ENCODE measurements around the gene RFXANK. TPM values are rescaled to one million over a fixed set of nuclear protein-coding genes. Genes with fewer than 3 reads are reported as not detected.
"Not testable (repeated sequence)": the region's sequence is repeated elsewhere in the genome, so short reads cannot be mapped to it uniquely, and the experiment has no call there.

The RFXANK gene
- total RNA-seq, 1 experiment from 2014 or later, result 81.8 TPM

DNA sequence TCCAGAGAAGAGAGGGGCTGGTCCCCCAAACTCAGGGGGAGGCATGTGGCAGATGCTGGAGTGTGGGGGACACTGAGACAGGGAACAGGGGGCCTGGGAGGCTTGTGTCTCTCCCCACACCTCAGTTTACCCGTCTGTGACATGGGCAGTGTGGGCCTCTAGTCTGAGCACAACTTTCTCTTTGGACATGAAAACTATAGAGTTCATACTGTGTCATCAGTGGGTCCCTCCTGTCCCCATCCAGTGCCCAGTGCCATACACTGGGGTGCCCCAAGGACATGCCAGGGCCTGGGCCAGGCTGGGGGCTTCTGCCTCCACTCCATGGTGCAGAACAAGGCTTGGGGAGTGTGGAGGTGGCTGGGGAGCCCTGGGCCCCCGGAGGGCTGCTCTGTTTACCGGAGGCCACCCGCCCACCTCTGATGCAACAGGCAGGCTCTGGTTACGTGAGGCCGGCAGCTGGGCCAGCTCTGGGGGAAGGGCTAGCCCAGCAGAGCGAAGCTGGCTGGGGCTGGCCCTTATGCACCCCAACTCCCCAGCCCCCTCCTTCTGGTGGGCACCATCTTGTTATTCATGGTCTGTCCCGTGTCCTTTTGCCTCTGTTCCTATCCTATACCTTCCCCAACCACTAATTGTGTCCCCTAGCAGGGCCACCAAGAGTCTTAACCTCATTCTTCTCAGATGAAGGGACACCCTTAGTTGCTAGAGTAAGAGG is 20.1 kb upstream of the RFXANK start:
- no CpG with 5 or more reads among the region's 8 CpGs for WGBS (ENCODE audit: extremely low coverage, insufficient read length, low lambda C conversion rate)
- Histone ChIP-seq H3K4me2 (ENCODE audit: insufficient read depth, insufficient read length, low read length) (no peak overlapping the region), H3K23ac (ENCODE audit: insufficient read length, low read depth, low read length) (no peak overlapping the region), H3K9ac (ENCODE audit: extremely low read depth, insufficient read length, low read length) (no peak overlapping the region), H3K79me1 (ENCODE audit: insufficient read depth, low read depth, low read length, poor library complexity, severe bottlenecking) (no peaks in the 10 kb centered on the region), H3K27me3 (ENCODE audit: insufficient read depth, low read length) (peaks cover 6% of the 10 kb centered on the region; the same call in 1 of the 2 replicates), H2BK120ac (ENCODE audit: low read depth, low read length, poor library complexity, severe bottlenecking) (no peak overlapping the region), H2BK12ac (ENCODE audit: insufficient read length, low read depth, low read length) (no peak overlapping the region), H4K91ac (ENCODE audit: insufficient read length, low read depth, low read length) (no peak overlapping the region), H3K9me3 (ENCODE audit: control insufficient read depth, low read depth, low read length) (no peaks in the 10 kb centered on the region), H3K56ac (ENCODE audit: insufficient read length, low read depth, low read length) (no peak overlapping the region), H2BK20ac (ENCODE audit: low read depth, low read length, poor library complexity, severe bottlenecking) (no peak overlapping the region), H2AK5ac (ENCODE audit: insufficient read length, low read length) (no peak overlapping the region), H3K27ac (ENCODE audit: insufficient read length, low read depth, low read length) (no peak overlapping the region), H3K23me2 (ENCODE audit: insufficient read length, low read depth, low read length, poor library complexity, severe bottlenecking) (no peaks in the 10 kb centered on the region), H4K5ac (ENCODE audit: insufficient read length, low read depth, low read length) (no peak overlapping the region), H3K79me2 (ENCODE audit: insufficient read depth, low read length) (no peaks in the 10 kb centered on the region), H4K8ac (replicated peaks; ENCODE audit: insufficient read length, low read depth, low read length) (no peak overlapping the region), H3K4ac (ENCODE audit: low read depth, low read length) (no peak overlapping the region), H2AFZ (ENCODE audit: low read length) (no peak overlapping the region), H2BK5ac (ENCODE audit: insufficient read length, low read length) (no peak overlapping the region), H3K14ac (ENCODE audit: insufficient read depth, low read length) (no peak overlapping the region), H3T11ph (ENCODE audit: low read length) (no peak overlapping the region), H3K18ac (ENCODE audit: insufficient read length, low read depth, low read length) (no peak overlapping the region), H3K4me1 (ENCODE audit: insufficient read depth, low read length) (no peaks in the 10 kb centered on the region), H4K20me1 (ENCODE audit: control insufficient read depth, insufficient read depth, insufficient read length) (no peaks in the 10 kb centered on the region), H2BK15ac (ENCODE audit: low read depth, low read length) (no peak overlapping the region)
- peaks cover 63% of the 10 kb centered on the region for H3K27me3 Mint-ChIP-seq (ENCODE audit: low read depth)
- no peak for DNase-seq
- H3K4me3 Mint-ChIP-seq, result no peak overlapping the region
- H3K9me3 Mint-ChIP-seq, result no peaks in the 10 kb centered on the region
- no peak overlapping the region for H3K27ac Mint-ChIP-seq
- H3K36me3 Mint-ChIP-seq (ENCODE audit: insufficient read depth in 1 of 3, low read depth in 3 of 3), result peaks cover 0 to 3% (median 0%) of the 10 kb centered on the region in 3 experiments; a peak in 1 of 7 replicates
- peaks cover 18 to 32% of the 10 kb centered on the region in 2 experiments for H3K4me1 Mint-ChIP-seq
- TF ChIP-seq, protein P1, sequence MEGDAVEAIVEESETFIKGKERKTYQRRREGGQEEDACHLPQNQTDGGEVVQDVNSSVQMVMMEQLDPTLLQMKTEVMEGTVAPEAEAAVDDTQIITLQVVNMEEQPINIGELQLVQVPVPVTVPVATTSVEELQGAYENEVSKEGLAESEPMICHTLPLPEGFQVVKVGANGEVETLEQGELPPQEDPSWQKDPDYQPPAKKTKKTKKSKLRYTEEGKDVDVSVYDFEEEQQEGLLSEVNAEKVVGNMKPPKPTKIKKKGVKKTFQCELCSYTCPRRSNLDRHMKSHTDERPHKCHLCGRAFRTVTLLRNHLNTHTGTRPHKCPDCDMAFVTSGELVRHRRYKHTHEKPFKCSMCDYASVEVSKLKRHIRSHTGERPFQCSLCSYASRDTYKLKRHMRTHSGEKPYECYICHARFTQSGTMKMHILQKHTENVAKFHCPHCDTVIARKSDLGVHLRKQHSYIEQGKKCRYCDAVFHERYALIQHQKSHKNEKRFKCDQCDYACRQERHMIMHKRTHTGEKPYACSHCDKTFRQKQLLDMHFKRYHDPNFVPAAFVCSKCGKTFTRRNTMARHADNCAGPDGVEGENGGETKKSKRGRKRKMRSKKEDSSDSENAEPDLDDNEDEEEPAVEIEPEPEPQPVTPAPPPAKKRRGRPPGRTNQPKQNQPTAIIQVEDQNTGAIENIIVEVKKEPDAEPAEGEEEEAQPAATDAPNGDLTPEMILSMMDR (conservative IDR thresholded peaks at IDR 0.05), result no peak

DNA sequence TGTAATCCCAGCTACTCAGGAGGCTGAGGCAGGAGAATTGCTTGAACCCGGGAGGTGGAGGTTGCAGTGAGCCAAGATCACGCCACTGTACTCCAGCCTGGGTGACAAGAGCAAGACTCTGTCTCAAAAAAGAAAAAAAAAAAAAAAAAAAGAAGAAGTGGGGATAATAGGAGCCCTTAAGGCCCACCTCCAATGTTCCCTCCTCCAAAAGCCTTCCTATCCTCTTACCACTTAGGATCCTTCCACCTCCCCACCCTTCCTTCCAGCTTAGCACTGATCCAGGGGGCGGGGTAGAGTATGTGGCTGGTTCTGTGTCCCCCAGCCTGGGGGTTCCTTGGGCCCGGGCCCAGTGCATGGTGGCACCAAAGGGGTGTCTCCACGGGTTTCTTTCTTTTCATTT is 18.8 kb upstream of the RFXANK start:
- not testable (repeated sequence) for H3K27me3 ChIP-seq (ENCODE audit: insufficient read depth, low read length); H3T11ph ChIP-seq (ENCODE audit: low read length); H3K9ac ChIP-seq (ENCODE audit: extremely low read depth, insufficient read length, low read length); H2AK5ac ChIP-seq (ENCODE audit: insufficient read length, low read length); H4K5ac ChIP-seq (ENCODE audit: insufficient read length, low read depth, low read length); H3K14ac ChIP-seq (ENCODE audit: insufficient read depth, low read length); H3K23me2 ChIP-seq (ENCODE audit: insufficient read length, low read depth, low read length, poor library complexity, severe bottlenecking); H3K36me3 Mint-ChIP-seq (ENCODE audit: insufficient read depth in 1 of 3, low read depth in 3 of 3); H3K18ac ChIP-seq (ENCODE audit: insufficient read length, low read depth, low read length); H2AFZ ChIP-seq (ENCODE audit: low read length); H3K79me2 ChIP-seq (ENCODE audit: insufficient read depth, low read length); H3K4me3 Mint-ChIP-seq; DNase-seq; H3K4ac ChIP-seq (ENCODE audit: low read depth, low read length); H3K4me1 ChIP-seq (ENCODE audit: insufficient read depth, low read length); H4K20me1 ChIP-seq (ENCODE audit: control insufficient read depth, insufficient read depth, insufficient read length); H2BK12ac ChIP-seq (ENCODE audit: insufficient read length, low read depth, low read length); H2BK5ac ChIP-seq (ENCODE audit: insufficient read length, low read length); H3K9me3 ChIP-seq (ENCODE audit: control insufficient read depth, low read depth, low read length); H2BK15ac ChIP-seq (ENCODE audit: low read depth, low read length); H4K91ac ChIP-seq (ENCODE audit: insufficient read length, low read depth, low read length); H3K9me3 Mint-ChIP-seq; H2BK20ac ChIP-seq (ENCODE audit: low read depth, low read length, poor library complexity, severe bottlenecking); H3K23ac ChIP-seq (ENCODE audit: insufficient read length, low read depth, low read length); H3K79me1 ChIP-seq (ENCODE audit: insufficient read depth, low read depth, low read length, poor library complexity, severe bottlenecking); H3K27ac Mint-ChIP-seq; H3K27ac ChIP-seq (ENCODE audit: insufficient read length, low read depth, low read length); H3K4me2 ChIP-seq (ENCODE audit: insufficient read depth, insufficient read length, low read length); H4K8ac ChIP-seq (replicated peaks; ENCODE audit: insufficient read length, low read depth, low read length); H3K56ac ChIP-seq (ENCODE audit: insufficient read length, low read depth, low read length); H2BK120ac ChIP-seq (ENCODE audit: low read depth, low read length, poor library complexity, severe bottlenecking)
- Mint-ChIP-seq H3K4me1 (peaks cover 18 to 32% of the 10 kb centered on the region in 2 experiments), H3K27me3 (ENCODE audit: low read depth) (peaks cover 52% of the 10 kb centered on the region)
- no CpG with 5 or more reads among the region's 5 CpGs for WGBS (ENCODE audit: extremely low coverage, insufficient read length, low lambda C conversion rate)
